Endodermal cell (in vitro differentiated cells): Measurements from ENCODE around the gene CCDC33. TPM values are rescaled to one million over a fixed set of nuclear protein-coding genes. Genes with fewer than 3 reads are reported as not detected.

Experiments
- DNase-seq: peaks from one replicate; pipeline ENCODE4 v3.0.0-alpha.2; 2017
- H3K27ac ChIP-seq: 2 replicates; pipeline ENCODE4 v1.5.1; 2013; ENCODE audit warnings: mild to moderate bottlenecking, low read depth, low read length, moderate library complexity
- H3K27me3 ChIP-seq: 2 replicates; pipeline ENCODE4 v1.6.1; 2013; ENCODE audit warnings: mild to moderate bottlenecking, low read length, moderate library complexity; ENCODE audit not compliant: insufficient read depth, control insufficient read depth, poor library complexity, severe bottlenecking
- H3K36me3 ChIP-seq: 2 replicates; pipeline ENCODE4 v1.7.0; 2013; ENCODE audit warnings: mild to moderate bottlenecking, low read length, moderate library complexity; ENCODE audit not compliant: control insufficient read depth, insufficient read depth
- H3K4me1 ChIP-seq: one replicate; pipeline ENCODE4 v1.7.0; 2013; ENCODE audit warnings: low read length; ENCODE audit not compliant: control insufficient read depth, insufficient read depth
- H3K4me3 ChIP-seq: 2 replicates; pipeline ENCODE4 v1.5.1; 2013; ENCODE audit warnings: mild to moderate bottlenecking, low read length, moderate library complexity
- H3K9ac ChIP-seq: 2 replicates; pipeline ENCODE4 v1.6.1; 2013; ENCODE audit warnings: mild to moderate bottlenecking, low read length, moderate library complexity; ENCODE audit not compliant: poor library complexity, severe bottlenecking; ENCODE audit errors: extremely low read depth
- H3K9me3 ChIP-seq: 2 replicates; pipeline ENCODE4 v1.6.1; 2013; ENCODE audit warnings: mild to moderate bottlenecking, low read length, moderate library complexity; ENCODE audit not compliant: control insufficient read depth
- H3K27ac Mint-ChIP-seq: 2 replicates; pipeline ENCODE4 v1.8.0; 2020; ENCODE audit warnings: mixed read lengths
- H3K27me3 Mint-ChIP-seq: 2 replicates; pipeline ENCODE4 v1.8.0; 2021; ENCODE audit warnings: mild to moderate bottlenecking, mixed read lengths; ENCODE audit not compliant: insufficient read depth
- H3K36me3 Mint-ChIP-seq: 2 replicates; pipeline ENCODE4 v1.8.0; 2020; ENCODE audit warnings: low read depth, mixed read lengths
- H3K4me1 Mint-ChIP-seq: 2 replicates; pipeline ENCODE4 v1.8.0; 2020; ENCODE audit warnings: mixed read lengths
- H3K4me3 Mint-ChIP-seq: 2 replicates; pipeline ENCODE4 v1.8.0; 2020; ENCODE audit warnings: mild to moderate bottlenecking, moderate library complexity, mixed read lengths
- H3K9me3 Mint-ChIP-seq: 2 replicates; pipeline ENCODE4 v1.8.0; 2020; ENCODE audit warnings: mild to moderate bottlenecking, mixed read lengths
- CTCF ChIP-seq: fragments of 200-600 bp; sonication (generic); conservative IDR thresholded peaks from 2 replicates; pipeline ENCODE4 v1.5.0; 2021; ENCODE audit warnings: antibody characterized with exemption, mild to moderate bottlenecking
- WGBS, 2 experiments: methylation state at CpG; one replicate each; pipeline versions ENCODE4 v1.1.5 to v1.1.7; 2013; ENCODE audit warnings: missing lambda C conversion rate in 2 of 2, mixed read lengths in 1 of 2; ENCODE audit not compliant: insufficient coverage in 1 of 2, insufficient read length in 1 of 2; 5-methylcytosine and 5-hydroxymethylcytosine counted together
- total RNA-seq, 2 donors: library from RNA; stranded (reverse); fragmentation: NEBNext Ultra II Directional in 1 of 2; extraction: Animal tissue kit (Norgen Biotek cat#: 25700) in 1 of 2; gene quantifications; 2 replicates in 1 of 2; 3 replicates in 1 of 2; pipeline ENCODE4 v1.2.1, GENCODE V29; 2021

Gene CCDC33
- total RNA-seq, 2 donors from 2014 or later, result 2.8 to 3.5 TPM

- H3K4me1 Mint-ChIP-seq, result peaks cover 28% of the 10 kb centered on the region
- H3K27ac Mint-ChIP-seq, result no peak overlapping the region
- no peak for TF ChIP-seq CTCF
- 89 to 90% methylated on average over 4 to 7 of the region's 7 CpGs for WGBS, 2 experiments
- H3K9me3 Mint-ChIP-seq, result no peaks in the 10 kb centered on the region
- H3K27me3 Mint-ChIP-seq, result peaks cover 7% of the 10 kb centered on the region
- no peak overlapping the region for H3K9ac ChIP-seq
- no peak for DNase-seq
- H3K4me1 ChIP-seq, result no peaks in the 10 kb centered on the region
- H3K27ac ChIP-seq, result no peak overlapping the region
- H3K4me3 Mint-ChIP-seq, result no peak overlapping the region
- no peaks in the 10 kb centered on the region for H3K27me3 ChIP-seq
- no peaks in the 10 kb centered on the region for H3K36me3 ChIP-seq
- no peaks in the 10 kb centered on the region for H3K36me3 Mint-ChIP-seq
- H3K9me3 ChIP-seq, result no peaks in the 10 kb centered on the region
- no peak overlapping the region for H3K4me3 ChIP-seq
These were observed 77.8 kb downstream of the CCDC33 start for GRCh38 chr15:74313889-74314288.

GRCh38 chr15:74314795-74315438, 78.8 kb downstream of the CCDC33 start:
- H3K4me1 Mint-ChIP-seq, result peaks cover 29% of the 10 kb centered on the region
- WGBS, 2 experiments, result 91 to 92% methylated on average over 3 to 13 of the region's 13 CpGs
- no peak overlapping the region for H3K27ac Mint-ChIP-seq
- no peak overlapping the region for H3K9ac ChIP-seq
- no peak for DNase-seq
- no peaks in the 10 kb centered on the region for H3K9me3 ChIP-seq
- H3K36me3 Mint-ChIP-seq, result no peaks in the 10 kb centered on the region
- H3K4me3 ChIP-seq, result no peak overlapping the region
- no peak for TF ChIP-seq CTCF
- no peak overlapping the region for H3K27ac ChIP-seq
- H3K36me3 ChIP-seq, result no peaks in the 10 kb centered on the region
- peaks cover 3% of the 10 kb centered on the region for H3K27me3 Mint-ChIP-seq
- H3K4me1 ChIP-seq, result peaks cover 5% of the 10 kb centered on the region
- no peak overlapping the region for H3K4me3 Mint-ChIP-seq
- H3K27me3 ChIP-seq, result no peaks in the 10 kb centered on the region
- no peaks in the 10 kb centered on the region for H3K9me3 Mint-ChIP-seq

- Histone ChIP-seq H3K9ac (no peak overlapping the region), H3K9me3 (no peaks in the 10 kb centered on the region), H3K27ac (no peak overlapping the region), H3K36me3 (no peaks in the 10 kb centered on the region), H3K4me3 (no peak overlapping the region), H3K27me3 (no peaks in the 10 kb centered on the region), H3K4me1 (peaks cover 6% of the 10 kb centered on the region)
- Mint-ChIP-seq H3K36me3 (no peaks in the 10 kb centered on the region), H3K9me3 (peaks cover 2% of the 10 kb centered on the region), H3K4me3 (no peak overlapping the region), H3K27me3 (no peaks in the 10 kb centered on the region), H3K27ac (no peak overlapping the region), H3K4me1 (peaks cover 29% of the 10 kb centered on the region)
- TF ChIP-seq CTCF, result no peak
- WGBS, 2 experiments, result 84% methylated on average over 4 to 5 of the region's 5 CpGs
- no peak for DNase-seq
These were observed 79.5 kb downstream of the CCDC33 start for GRCh38 chr15:74315626-74316025.
